ENCODE results near the gene ZNF385B.

DNA sequence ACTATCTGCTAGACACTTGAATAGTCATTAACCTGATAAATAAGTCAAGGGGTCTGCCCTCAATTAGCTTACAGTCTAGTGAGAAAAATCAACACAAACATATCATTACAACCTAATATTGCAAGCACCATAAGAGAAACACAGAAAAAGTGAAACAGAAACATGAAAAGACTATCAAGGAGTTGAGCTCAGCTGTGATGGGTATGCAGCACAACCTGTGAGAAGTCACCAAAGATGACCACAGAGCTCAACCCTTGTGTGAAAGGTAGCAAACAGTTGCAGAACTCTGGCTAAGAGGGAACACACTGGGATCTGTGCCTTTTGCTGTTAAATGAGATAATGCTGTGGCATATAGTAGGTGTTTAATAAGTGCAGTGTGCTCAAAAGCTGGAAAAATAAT lies 11.7 kb downstream of the ZNF385B start:
- TF ChIP-seq, protein P1, sequence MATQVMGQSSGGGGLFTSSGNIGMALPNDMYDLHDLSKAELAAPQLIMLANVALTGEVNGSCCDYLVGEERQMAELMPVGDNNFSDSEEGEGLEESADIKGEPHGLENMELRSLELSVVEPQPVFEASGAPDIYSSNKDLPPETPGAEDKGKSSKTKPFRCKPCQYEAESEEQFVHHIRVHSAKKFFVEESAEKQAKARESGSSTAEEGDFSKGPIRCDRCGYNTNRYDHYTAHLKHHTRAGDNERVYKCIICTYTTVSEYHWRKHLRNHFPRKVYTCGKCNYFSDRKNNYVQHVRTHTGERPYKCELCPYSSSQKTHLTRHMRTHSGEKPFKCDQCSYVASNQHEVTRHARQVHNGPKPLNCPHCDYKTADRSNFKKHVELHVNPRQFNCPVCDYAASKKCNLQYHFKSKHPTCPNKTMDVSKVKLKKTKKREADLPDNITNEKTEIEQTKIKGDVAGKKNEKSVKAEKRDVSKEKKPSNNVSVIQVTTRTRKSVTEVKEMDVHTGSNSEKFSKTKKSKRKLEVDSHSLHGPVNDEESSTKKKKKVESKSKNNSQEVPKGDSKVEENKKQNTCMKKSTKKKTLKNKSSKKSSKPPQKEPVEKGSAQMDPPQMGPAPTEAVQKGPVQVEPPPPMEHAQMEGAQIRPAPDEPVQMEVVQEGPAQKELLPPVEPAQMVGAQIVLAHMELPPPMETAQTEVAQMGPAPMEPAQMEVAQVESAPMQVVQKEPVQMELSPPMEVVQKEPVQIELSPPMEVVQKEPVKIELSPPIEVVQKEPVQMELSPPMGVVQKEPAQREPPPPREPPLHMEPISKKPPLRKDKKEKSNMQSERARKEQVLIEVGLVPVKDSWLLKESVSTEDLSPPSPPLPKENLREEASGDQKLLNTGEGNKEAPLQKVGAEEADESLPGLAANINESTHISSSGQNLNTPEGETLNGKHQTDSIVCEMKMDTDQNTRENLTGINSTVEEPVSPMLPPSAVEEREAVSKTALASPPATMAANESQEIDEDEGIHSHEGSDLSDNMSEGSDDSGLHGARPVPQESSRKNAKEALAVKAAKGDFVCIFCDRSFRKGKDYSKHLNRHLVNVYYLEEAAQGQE (IDR thresholded peaks at IDR 0.05; ENCODE audit: insufficient read depth in 1 of 2, low read depth in 2 of 2, low read length in 2 of 2): no peak
- TF ChIP-seq POLR2AphosphoS5 (IDR thresholded peaks at IDR 0.05; ENCODE audit: low read depth, low read length): no peak
